NCI-H345 treated with DMSO at 0.1 percent for 48 hours (cell line): ENCODE measurements around the gene KCND3.
"Not testable (repeated sequence)": the region's sequence is repeated elsewhere in the genome, so short reads cannot be mapped to it uniquely, and the experiment has no call there.

ENCODE experiments used
- DNase-seq: peaks from one replicate; lab custom pipeline; 2025; ENCODE audit not compliant: unreplicated experiment; lab: John Stamatoyannopoulos, UW

The KCND3 gene

DNA sequence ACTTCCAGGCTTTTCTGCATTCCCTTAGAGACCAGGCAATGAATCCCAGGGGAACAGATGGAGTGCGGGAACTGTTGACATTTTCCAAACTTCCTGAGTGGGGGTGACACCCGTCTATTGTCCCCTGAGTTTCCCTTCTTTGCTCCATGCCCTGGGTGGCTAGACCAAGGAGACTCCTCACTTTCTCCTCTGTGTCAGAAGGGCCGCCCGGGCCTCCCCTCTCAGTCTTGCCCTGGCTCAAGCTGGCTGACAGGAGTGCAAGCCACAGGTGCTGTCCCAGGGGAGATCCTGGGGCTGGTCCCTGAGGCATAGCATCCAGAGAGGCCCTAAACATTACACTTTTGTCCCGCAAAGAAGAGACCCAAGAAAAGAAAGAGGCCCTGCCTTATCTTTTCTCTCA is 170.9 kb downstream of the KCND3 start:
- DNase-seq: no peak

- no peak for DNase-seq
These were observed 171.4 kb downstream of the KCND3 start for GRCh38 chr1:111818081-111818480.

- no peak for DNase-seq
These were observed 174.8 kb downstream of the KCND3 start for GRCh38 chr1:111814642-111815041.

- no peak for DNase-seq
These were observed 175.2 kb downstream of the KCND3 start for GRCh38 chr1:111814305-111814628.

DNA sequence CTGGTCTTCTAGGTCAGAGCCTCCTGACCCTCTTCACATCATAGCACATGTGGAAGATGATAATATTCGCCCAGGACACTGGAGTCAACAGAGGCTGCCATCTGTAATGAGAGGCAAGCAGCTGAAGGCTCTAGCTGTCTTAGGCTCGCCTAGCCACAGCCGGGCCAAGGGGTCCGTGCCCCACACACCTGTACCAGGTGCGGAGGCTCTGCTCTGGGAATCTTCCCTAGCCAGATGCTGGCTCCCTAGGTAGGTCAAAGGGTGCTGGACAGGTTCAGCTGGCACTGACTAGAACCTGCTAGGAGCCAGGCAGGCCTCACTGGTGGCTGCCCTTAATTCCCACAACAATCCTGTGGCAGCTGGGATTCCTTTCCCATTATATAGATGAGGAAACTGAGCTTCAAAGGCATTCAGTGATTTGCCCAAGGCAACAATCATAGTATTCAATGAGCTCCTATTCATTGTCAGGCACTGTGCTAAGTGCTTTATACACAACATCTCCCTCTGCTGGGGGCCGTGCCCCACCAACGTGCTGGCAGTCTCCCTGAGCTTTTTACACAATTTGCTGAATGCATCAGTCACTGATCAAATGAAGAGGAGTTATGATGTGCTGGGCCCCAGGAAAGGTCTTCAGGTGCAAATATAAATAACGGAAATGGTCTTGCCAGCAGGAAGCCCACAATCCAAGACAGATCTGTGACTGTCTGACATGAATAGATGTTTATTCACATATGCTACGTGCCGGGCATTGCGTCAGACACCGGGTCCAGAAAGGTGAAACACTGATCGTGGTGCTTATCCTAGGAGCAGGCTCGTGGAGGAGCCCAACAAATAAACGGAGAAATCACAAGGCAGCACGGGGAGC is 175.8 kb downstream of the KCND3 start:
- no peak for DNase-seq

GRCh38 chr1:111812306-111812705 is 177.2 kb downstream of the KCND3 start:
- DNase-seq: no peak

DNA sequence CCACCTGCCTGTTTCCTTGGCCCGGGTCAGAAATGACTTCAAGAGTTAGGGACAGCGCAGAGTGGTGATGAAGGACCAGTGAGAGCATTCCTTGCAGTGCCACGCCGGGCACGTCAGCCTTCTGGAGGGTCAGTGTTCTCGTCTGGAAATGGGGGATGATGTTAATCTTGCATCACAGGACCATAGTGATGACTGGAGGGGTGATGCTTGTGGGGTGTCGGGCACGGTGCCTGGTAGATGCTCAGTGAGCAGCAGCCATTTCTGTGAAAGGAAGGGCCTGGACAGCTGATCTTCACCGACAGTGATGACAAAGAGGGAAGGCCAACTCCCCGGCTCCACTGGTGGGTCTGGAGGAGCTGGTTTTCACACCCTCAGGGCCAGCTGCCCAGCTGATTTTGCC is 177.6 kb downstream of the KCND3 start:
- DNase-seq: no peak

DNA sequence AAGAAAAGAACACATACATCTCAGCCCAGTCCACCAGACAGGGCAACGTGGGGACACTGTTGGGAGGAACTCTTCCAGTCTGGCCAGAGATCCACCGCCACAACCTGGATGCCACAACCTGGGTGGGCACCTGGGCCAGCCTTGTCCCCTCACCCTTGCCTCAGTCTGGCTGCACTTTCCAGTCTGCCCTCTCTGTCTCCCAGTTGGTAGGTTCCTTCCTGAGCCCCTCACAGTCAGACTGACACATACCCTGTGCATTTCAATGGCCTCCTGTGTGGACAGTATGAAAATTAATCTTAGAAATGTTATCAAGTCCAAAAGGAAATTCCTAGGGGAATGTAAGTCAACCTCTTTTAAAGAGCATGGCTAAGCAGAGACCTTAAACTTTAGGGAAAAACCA is 184.2 kb downstream of the KCND3 start:
- DNase-seq: no peak

- no peak for DNase-seq
These were observed 184.7 kb downstream of the KCND3 start for GRCh38 chr1:111804776-111805175.

DNA sequence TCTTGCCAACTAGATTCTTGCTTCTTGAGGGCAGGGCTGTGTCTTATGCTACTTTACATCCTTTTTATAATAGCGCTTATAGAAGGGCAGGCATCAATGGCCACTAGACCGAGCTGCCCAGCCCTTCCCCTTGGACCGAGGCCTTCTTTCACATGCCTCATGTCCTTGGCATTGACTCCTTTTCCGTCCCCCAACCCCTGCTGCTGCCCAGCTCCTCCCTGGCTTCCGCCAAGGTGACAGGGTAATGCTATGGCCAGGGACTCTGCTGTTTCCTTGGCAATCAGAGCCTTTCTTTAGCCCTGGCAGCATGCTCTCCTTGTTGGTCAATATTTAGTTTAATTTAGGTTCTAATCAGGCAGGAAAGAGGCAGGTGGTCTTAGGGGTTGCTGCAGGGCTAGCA is 185.5 kb downstream of the KCND3 start:
- no peak for DNase-seq

- DNase-seq: no peak
These were observed 186.5 kb downstream of the KCND3 start for GRCh38 chr1:111802984-111803383.

GRCh38 chr1:111802110-111802509 is 187.4 kb downstream of the KCND3 start:
- no peak for DNase-seq

GRCh38 chr1:111801071-111801850 is 188.2 kb downstream of the KCND3 start:
- no peak for DNase-seq

- DNase-seq: not testable (repeated sequence)
These were observed 189.7 kb downstream of the KCND3 start for GRCh38 chr1:111799722-111800121.

- no peak for DNase-seq
These were observed 190.9 kb downstream of the KCND3 start for GRCh38 chr1:111798580-111798979.

DNA sequence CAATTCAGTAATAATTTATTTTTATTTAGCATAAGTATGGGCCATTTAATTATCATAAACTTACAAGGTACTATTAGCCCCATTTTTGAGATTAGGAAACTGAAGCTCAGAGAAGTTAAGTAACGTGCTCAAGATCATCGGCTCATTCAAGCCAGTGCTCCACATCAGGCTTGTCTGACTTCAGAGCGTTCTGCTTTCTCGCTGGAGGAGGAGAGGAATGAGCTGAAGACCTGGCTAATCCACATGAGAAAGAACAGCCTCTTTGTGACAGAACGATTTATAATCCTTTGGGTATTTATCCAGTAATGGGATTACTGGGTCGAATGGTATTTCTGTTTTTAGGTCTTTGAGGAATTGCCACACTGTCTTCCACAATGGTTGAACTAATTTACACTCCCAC is 194.1 kb downstream of the KCND3 start:
- DNase-seq: no peak

GRCh38 chr1:111793923-111794322 is 195.5 kb downstream of the KCND3 start:
- no peak for DNase-seq

GRCh38 chr1:111792249-111792648 is 197.2 kb downstream of the KCND3 start:
- DNase-seq: no peak

GRCh38 chr1:111791776-111792175 is 197.7 kb downstream of the KCND3 start:
- no peak for DNase-seq

DNA sequence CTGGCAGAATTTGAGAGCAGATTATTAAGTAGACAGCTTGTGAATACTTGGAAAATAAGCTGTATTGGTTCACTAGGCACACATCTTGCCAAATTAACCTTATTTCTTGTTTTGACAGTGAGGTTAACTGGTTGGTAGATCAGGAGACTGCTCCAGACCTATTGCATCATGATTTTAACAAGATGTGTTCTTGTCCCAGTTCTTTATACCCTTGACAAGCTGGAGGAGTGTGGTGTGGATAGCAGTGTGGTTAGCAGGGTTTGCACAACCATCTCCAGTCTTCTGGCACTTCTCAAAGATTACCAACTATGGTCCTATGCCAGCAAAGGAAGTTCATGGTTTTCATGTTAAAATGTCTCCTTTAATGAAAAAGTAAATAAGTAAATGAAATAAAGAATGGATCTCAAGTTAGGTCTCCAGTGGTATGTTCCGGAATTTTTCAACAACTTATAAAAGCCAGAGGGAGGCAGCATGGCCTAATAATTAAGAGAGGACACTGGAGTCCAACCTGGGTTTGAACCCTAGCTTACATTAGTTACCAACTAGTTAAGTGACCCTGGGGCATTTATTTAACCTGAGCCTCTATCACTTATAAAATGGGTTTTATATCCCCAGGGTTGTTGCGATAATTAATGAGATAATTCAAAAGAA is 199.7 kb downstream of the KCND3 start:
- DNase-seq: no peak

GRCh38 chr1:111789142-111789541 is 200.3 kb downstream of the KCND3 start:
- no peak for DNase-seq

DNA sequence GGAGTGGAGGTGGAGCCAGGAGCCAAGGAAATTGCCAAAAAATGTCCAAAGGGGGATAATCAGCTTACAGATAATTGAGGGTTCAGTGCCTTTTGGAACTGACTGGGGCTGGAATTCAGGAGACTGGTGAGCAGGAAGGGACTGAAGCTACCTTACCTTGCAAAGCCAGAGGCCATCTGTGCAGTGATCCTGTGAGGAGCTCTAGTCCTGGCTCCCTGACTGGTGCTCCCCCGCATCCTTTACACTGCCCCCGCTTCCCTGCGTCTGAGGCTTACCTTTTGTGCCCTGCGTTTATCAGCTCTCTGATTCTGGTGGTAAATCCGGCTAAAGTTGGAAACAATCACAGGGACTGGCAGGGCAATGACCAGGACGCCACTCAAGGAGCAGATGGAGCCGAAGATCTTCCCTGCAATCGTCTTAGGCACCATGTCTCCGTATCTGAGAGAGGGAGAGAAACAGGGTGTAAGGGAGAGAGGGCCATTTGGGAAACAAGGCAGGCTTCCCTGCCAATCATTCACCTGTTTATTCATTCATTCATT is 202.7 kb downstream of the KCND3 start:
- DNase-seq: no peak
